Activated CD8-positive, alpha-beta memory T cell treated with anti-CD3 and anti-CD28 coated beads, Interleukin-2, amount 50 U/mL, for 4 hours (primary cell): ENCODE data around the gene ATXN2.
"Not testable (repeated sequence)": the region's sequence is repeated elsewhere in the genome, so short reads cannot be mapped to it uniquely, and the experiment has no call there.

Experiments
- DNase-seq: peaks from one replicate; pipeline ENCODE4 v3.0.0-alpha.2; 2020

ATXN2 gene

DNA sequence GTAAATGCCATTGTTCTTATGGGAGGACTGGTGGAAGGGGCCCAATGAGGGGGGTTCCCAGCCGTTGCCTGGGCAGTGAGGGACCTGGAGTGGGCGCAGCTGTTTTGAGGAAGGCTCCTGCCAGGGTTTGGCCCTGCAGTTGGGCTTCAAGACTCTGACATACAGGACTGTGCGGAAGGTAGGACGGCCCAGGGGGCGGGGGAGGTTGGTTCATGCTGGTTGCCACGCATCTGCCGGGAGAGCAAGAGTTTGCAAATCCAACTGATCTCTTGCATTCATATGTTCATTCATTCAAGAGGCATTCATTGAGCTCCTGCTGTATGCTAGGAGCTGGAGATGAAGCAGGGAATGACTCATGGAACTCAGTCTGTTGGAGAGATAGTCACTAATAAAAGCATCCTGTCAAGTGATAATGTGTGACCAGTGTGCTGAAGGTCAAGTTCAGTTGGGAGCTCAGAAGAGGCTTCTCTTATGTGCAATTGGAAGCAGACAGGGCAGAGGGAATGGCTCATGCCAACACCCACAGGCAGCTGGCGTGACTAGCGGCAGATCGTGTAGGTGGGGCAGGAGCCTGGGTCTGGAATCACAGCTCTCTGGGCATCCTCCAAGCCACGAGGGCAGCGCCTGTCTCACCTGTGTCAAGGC is 185.6 kb downstream of the ATXN2 start:
- no peak for DNase-seq

- DNase-seq = no peak
Measured at GRCh38 chr12:111412830-111413441, 186.2 kb downstream of the ATXN2 start.

DNA sequence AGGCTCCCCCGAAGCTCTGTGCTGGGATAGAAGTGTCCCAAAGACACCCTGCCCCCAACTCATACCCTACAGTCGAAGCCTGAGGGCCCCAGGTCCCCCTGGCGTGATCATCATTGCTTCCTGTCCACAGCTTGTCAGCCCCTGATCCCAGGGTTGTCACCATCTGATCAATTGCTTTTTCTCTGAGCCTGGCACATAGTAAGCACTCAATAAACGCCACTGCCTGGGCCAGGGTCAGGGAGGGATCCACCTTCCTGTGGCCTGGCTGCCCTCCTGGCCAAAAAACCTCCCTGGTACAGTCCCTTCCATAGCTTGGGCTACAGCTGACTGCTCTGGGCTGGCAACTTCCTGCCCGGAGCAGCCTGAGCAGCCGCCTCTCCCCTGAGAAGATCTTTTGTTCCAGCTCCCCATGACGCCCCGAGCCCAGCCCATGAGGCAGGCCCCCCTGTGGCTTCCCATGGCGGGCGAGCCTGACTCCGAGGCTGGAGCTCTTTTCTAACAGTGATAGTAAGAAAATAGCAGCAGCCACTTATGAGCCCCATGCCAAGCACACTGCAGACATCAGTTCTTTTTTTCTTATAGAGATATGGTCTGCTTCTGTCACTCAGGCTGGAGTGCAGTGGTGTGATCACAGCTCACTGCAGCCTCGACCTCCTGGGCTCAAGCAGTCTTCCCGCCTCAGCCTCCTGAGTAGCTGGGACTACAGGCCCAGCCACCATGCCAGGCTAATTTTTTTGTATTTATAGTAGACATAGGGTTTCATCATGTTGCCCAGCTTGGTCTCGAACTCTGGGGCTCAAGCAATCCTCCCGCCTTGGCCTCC is 186.9 kb downstream of the ATXN2 start:
- no peak for DNase-seq

- DNase-seq = no peak
Measured at GRCh38 chr12:111411185-111411764, 187.8 kb downstream of the ATXN2 start.

GRCh38 chr12:111410431-111411184 is 188.5 kb downstream of the ATXN2 start:
- DNase-seq = no peak

DNA sequence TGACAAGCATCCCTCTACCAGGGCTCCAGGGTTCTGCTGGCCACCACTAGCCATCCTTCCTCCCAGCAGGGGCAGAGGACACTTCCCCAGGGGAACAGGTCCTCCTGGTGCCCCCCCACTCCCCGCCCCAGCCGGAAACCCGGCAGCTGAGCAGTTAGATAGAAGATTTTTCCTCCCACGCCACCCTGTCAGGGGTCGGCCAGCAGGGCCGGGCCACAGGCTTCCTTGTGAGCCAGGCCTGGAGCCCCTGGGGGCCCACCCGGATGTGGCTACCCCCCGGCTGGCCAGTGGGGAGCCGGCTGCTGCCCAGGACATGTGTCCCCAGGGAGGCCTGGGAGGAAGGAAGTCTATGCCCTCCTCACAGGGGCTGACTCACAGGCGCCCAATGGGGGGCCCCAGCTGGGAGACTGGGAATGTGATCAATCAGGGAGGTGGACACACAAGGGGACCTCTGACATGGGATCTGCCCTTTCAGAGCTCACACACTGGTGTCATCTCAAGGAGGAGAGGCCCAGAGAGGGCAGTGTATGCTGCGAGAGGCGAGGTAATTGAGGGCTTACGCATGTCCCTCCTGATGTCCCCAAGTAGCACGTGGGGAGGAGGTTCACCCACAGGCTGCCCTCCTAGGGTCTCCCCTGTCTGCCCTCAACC is 189.2 kb downstream of the ATXN2 start:
- no peak for DNase-seq

DNA sequence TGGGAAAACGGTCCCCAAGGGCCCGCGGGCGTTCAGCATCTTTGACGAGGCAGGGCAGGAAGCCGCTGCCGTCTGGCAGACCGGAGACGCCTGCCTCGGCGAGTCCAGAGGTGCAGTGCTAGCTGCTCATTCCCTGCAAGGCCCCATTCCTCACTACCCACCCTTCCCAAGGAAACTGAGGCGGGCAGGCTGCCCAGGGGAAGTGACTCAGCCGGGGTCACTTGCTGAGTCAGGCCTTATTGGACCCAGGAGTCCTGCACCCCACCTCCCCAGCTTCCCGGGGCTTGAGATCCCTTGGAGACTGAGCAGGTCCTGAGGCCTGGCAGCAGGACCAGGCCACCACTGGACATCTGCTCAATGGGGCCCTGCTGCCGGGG is 189.7 kb downstream of the ATXN2 start:
- DNase-seq = no peak

DNA sequence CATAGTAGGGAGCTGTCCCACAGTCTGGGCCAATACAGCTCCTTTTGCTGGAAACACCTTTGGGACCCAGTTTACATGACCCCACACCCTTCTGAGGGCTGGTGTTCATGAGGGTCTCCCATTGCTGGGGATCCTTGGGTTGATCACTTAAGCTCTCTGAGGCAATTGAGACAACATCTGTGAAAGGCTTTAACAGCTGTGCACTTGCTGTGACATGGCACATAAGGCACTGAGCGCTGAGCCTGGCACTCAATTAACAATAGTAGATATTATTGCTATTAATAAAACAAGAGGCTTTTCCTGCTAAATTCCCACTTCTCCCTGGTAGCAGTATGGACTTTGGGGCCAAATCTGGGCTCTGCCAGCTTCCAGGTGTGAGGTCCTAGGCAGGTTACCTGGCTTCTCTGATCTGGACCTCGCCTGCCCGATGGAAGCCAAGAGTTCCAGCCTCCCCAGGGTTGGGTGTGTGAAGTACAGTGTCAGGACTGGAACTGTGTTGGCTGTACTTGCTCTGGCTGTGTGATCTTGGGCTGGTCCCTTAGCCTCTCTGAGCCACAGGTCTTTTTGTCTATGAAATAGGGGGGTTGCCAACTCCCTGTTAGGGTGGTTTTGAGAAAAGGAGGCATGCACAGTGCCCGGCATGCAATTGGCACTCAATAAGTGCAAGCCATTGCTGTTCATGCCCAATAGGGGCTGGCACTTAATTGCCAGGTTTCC is 190.3 kb downstream of the ATXN2 start:
- DNase-seq = no peak

GRCh38 chr12:111408116-111408440 is 191.0 kb downstream of the ATXN2 start:
- DNase-seq = no peak

DNA sequence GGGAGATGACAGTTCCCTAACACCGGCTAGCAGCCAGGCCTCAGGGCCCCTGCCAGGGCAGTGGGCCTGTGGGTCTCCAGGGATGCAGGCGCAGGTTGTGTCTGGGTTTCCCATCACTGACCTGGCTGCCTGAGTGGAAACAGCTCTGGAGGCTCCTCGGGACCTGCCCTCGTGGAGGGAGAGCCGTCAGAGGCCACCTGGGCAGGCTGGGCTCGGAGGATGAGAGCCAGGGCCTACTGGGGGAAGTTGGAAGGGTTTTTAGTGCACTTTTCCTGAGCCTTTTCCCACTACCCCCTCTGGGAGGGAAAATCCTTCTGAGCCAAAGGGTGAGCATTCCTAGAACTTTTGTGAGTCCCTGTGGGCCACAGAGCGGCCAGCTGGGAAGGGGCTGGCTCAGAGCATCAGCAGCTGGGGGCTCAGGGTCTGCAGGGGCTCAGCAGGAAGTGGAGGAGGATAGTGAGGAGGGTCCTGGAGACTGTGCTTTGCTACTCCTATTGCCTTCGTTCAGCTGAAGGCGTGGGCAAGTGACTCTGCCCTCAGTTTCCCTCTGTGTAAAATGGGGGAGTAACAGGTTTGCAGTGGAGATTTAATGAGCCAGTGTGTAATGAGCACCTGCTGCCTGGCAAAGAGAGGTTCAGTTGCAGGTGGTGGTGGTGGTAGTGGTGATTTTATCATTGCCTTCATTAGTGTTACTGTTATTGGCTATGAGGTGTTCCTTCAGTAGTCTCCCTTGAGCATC is 191.6 kb downstream of the ATXN2 start:
- no peak for DNase-seq

GRCh38 chr12:111406474-111407376 is 192.4 kb downstream of the ATXN2 start:
- peak; percentile 60 for DNase-seq

DNA sequence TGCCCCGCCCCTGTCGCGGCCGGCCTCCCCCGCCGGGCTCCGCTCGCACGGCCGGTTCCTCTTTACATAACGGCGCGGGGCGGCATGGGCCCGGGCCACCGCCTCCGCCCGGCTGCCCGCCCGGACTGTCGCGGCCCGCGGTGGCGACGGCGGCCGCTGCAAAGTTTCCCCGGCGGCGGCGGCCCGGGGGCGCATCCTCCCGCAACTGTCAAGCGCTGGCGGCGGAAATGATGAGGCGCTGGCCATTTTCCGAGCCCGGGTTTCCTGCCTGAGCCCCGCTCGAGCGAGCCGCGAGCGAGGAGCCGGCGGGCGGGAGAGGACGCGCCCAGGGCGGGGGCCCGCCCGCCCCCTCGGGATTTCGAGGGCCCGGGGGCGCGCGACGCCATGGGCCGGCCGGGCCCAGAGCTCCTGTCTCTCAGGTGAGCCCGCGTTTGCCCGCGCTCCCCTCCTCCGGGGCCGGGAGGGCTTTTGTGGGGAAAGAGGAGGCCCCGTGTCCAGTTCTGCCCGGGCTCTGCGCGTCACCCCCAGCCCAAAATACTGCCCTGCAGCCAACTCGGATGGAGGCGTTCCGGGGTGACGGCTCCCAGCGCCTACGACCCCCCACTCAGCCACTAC is 193.1 kb downstream of the ATXN2 start, which contains the start of gene SH2B3:
TSS of gene SH2B3 (plus strand) at position 65 of the 615 bp plus-strand sequence. CDS start 12,223 bp downstream, outside the sequence.
- DNase-seq = peak; percentile 40

- DNase-seq = peak; percentile 100
Measured at GRCh38 chr12:111405149-111405858, 193.8 kb downstream of the ATXN2 start.

GRCh38 chr12:111404362-111405148 is 194.6 kb downstream of the ATXN2 start:
- DNase-seq = peak; percentile 85

DNA sequence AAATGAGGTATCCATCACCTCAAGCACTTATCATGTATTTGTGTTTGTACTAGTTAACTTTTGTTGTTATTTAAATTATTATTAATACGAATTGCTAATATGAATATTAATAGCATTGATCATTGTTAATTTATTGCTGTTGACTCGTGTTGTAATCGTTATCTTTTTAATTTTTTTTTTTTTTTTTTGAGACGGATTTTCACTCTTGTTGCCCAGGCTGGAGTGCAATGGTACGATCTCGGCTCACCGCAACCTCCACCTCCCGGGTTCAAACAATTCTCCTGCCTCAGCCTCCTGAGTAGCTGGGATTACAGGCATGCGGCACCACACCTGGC is 196.7 kb downstream of the ATXN2 start:
- DNase-seq = not testable (repeated sequence)
